GM18526 (cell line): Measurements from ENCODE around the gene TLL1.

ENCODE experiments used
- POLR2A ChIP-seq: IDR thresholded peaks from 3 replicates; pipeline ENCODE4 v1.6.1; 2011; ENCODE audit not compliant: insufficient read length; ENCODE audit errors: extremely low read depth

The TLL1 gene

GRCh38 chr4:165991325-165992180 lies 118.5 kb downstream of the TLL1 start:
- no peak for TF ChIP-seq POLR2A

GRCh38 chr4:165992283-165992682 lies 119.2 kb downstream of the TLL1 start:
- TF ChIP-seq POLR2A, result no peak

- no peak for TF ChIP-seq POLR2A
Measured at GRCh38 chr4:165994701-165995100, 121.7 kb downstream of the TLL1 start.

- no peak for TF ChIP-seq POLR2A
Measured at GRCh38 chr4:166003811-166004210, 130.8 kb downstream of the TLL1 start.

- TF ChIP-seq POLR2A, result no peak
Measured at GRCh38 chr4:166006217-166006616, 133.2 kb downstream of the TLL1 start.

- TF ChIP-seq POLR2A, result no peak
Measured at GRCh38 chr4:166008510-166008909, 135.5 kb downstream of the TLL1 start.

GRCh38 chr4:166012129-166013030 lies 139.3 kb downstream of the TLL1 start:
- TF ChIP-seq POLR2A, result no peak

- TF ChIP-seq POLR2A, result no peak
Measured at GRCh38 chr4:166014411-166014810, 141.4 kb downstream of the TLL1 start.

- TF ChIP-seq POLR2A, result no peak
Measured at GRCh38 chr4:166017804-166018203, 144.8 kb downstream of the TLL1 start.

- TF ChIP-seq POLR2A, result no peak
Measured at GRCh38 chr4:166019441-166020220, 146.6 kb downstream of the TLL1 start.

- TF ChIP-seq POLR2A, result no peak
Measured at GRCh38 chr4:166021617-166022016, 148.6 kb downstream of the TLL1 start.

GRCh38 chr4:166034965-166035364 lies 161.9 kb downstream of the TLL1 start:
- TF ChIP-seq POLR2A, result no peak

- TF ChIP-seq POLR2A, result no peak
Measured at GRCh38 chr4:166039822-166040221, 166.8 kb downstream of the TLL1 start.

GRCh38 chr4:166042510-166043055 lies 169.5 kb downstream of the TLL1 start:
- no peak for TF ChIP-seq POLR2A

- no peak for TF ChIP-seq POLR2A
Measured at GRCh38 chr4:166043801-166044200, 170.8 kb downstream of the TLL1 start.

GRCh38 chr4:166044871-166045270 lies 171.8 kb downstream of the TLL1 start:
- TF ChIP-seq POLR2A, result no peak

GRCh38 chr4:166045457-166045856 lies 172.4 kb downstream of the TLL1 start:
- TF ChIP-seq POLR2A, result no peak
